Brain microvascular endothelial cell (primary cell): Measurements from ENCODE around the gene ATP6V0B.

Experiments used
- DNase-seq: peaks from one replicate; pipeline ENCODE4 v3.0.0-alpha.2; 2020
- H3K27ac ChIP-seq: fragments of 250-450 bp; sonication (Bioruptor Pico); 2 replicates; pipeline ENCODE4 v1.5.1; 2020; ENCODE audit warnings: mild to moderate bottlenecking, moderate library complexity
- H3K27me3 ChIP-seq: fragments of 250-450 bp; sonication (Bioruptor Pico); replicated peaks from 2 replicates; pipeline ENCODE4 v1.5.1; 2020; ENCODE audit warnings: mild to moderate bottlenecking
- H3K36me3 ChIP-seq: fragments of 250-450 bp; sonication (Bioruptor Pico); replicated peaks from 2 replicates; pipeline ENCODE4 v1.5.1; 2020; ENCODE audit warnings: mild to moderate bottlenecking
- H3K4me3 ChIP-seq: 2 replicates; pipeline ENCODE4 v1.5.1; 2011; ENCODE audit warnings: low read depth, mild to moderate bottlenecking, control low read depth, low read length, moderate library complexity
- CTCF ChIP-seq: IDR thresholded peaks from 2 replicates; pipeline ENCODE4 v1.5.1; 2011; ENCODE audit warnings: low read depth, mild to moderate bottlenecking, moderate library complexity, low read length, control low read depth, inconsistent platforms; ENCODE audit errors: missing control alignments
- in situ Hi-C: cut with HindIII; loops from 2 replicates; pipeline ENCODE4 v1.10.0; 2017; ENCODE audit warnings: low sequenced_read_pairs, low pct_ligation_motif_present

Gene ATP6V0B

GRCh38 chr1:43936431-43937151, 38.2 kb upstream of the ATP6V0B start:
- DNase-seq = no peak
- Histone ChIP-seq H3K4me3 (peak overlapping the region; percentile 33), H3K27ac (no peak overlapping the region), H3K27me3 (no peaks in the 10 kb centered on the region), H3K36me3 (no peaks in the 10 kb centered on the region)
- peak; percentile 50 for TF ChIP-seq CTCF
- in situ Hi-C loops = loop anchor here (25.0 kb wide), 1 partner anchor 174 kb away; no protein-coding TSS in a partner anchor

GRCh38 chr1:43937179-43937865, 37.4 kb upstream of the ATP6V0B start:
- TF ChIP-seq CTCF = no peak
- Histone ChIP-seq H3K4me3 (no peak overlapping the region), H3K27ac (no peak overlapping the region), H3K27me3 (no peaks in the 10 kb centered on the region), H3K36me3 (no peaks in the 10 kb centered on the region)
- in situ Hi-C loops = loop anchor here (25.0 kb wide), 1 partner anchor 175 kb away; no protein-coding TSS in a partner anchor
- no peak for DNase-seq

GRCh38 chr1:43938383-43938782, 36.4 kb upstream of the ATP6V0B start:
- Histone ChIP-seq H3K27ac (no peak overlapping the region), H3K4me3 (no peak overlapping the region), H3K36me3 (no peaks in the 10 kb centered on the region), H3K27me3 (no peaks in the 10 kb centered on the region)
- no peak for DNase-seq
- TF ChIP-seq CTCF = no peak
- in situ Hi-C loops = loop anchor here (25.0 kb wide), 1 partner anchor 176 kb away; no protein-coding TSS in a partner anchor

GRCh38 chr1:43938892-43939587, 35.7 kb upstream of the ATP6V0B start:
- no peaks in the 10 kb centered on the region for H3K27me3 ChIP-seq
- no peak overlapping the region for H3K4me3 ChIP-seq
- in situ Hi-C loops = loop anchor here (25.0 kb wide), 1 partner anchor 177 kb away; no protein-coding TSS in a partner anchor
- TF ChIP-seq CTCF = no peak
- DNase-seq = no peak
- no peaks in the 10 kb centered on the region for H3K36me3 ChIP-seq
- no peak overlapping the region for H3K27ac ChIP-seq

GRCh38 chr1:43942411-43942810, 32.3 kb upstream of the ATP6V0B start:
- no peak for DNase-seq
- in situ Hi-C loops = loop anchor here (25.0 kb wide), 1 partner anchor 180 kb away; no protein-coding TSS in a partner anchor
- no peaks in the 10 kb centered on the region for H3K27me3 ChIP-seq
- no peak overlapping the region for H3K4me3 ChIP-seq
- no peak overlapping the region for H3K27ac ChIP-seq
- no peaks in the 10 kb centered on the region for H3K36me3 ChIP-seq
- TF ChIP-seq CTCF = no peak
